ENCODE results near the gene GALNT2.

Gene GALNT2

GRCh38 chr1:230291731-230292620, 224.9 kb downstream of the GALNT2 start:
- H3K36me3 ChIP-seq: no peaks in the 10 kb centered on the region
- TF ChIP-seq CTCF (IDR thresholded peaks at IDR 0.05): no peak
- peaks cover 40% of the 10 kb centered on the region for H3K27me3 ChIP-seq
- H3K4me3 ChIP-seq (ENCODE audit: low read depth in 1 of 2, low read length in 1 of 2): no peak overlapping the region
- no peaks in the 10 kb centered on the region for H3K9me3 ChIP-seq
- H3K4me1 ChIP-seq (ENCODE audit: control insufficient read depth in 1 of 2, insufficient read depth in 1 of 2, low read depth in 1 of 2, low read length in 1 of 2): no peaks in the 10 kb centered on the region
- no peak overlapping the region for H3K27ac ChIP-seq

GRCh38 chr1:230292689-230293389, 225.8 kb downstream of the GALNT2 start:
- no peaks in the 10 kb centered on the region for H3K4me1 ChIP-seq (ENCODE audit: control insufficient read depth in 1 of 2, insufficient read depth in 1 of 2, low read depth in 1 of 2, low read length in 1 of 2)
- TF ChIP-seq CTCF (IDR thresholded peaks at IDR 0.05): no peak
- no peaks in the 10 kb centered on the region for H3K9me3 ChIP-seq
- H3K4me3 ChIP-seq (ENCODE audit: low read depth in 1 of 2, low read length in 1 of 2): no peak overlapping the region
- H3K36me3 ChIP-seq: no peaks in the 10 kb centered on the region
- H3K27ac ChIP-seq: no peak overlapping the region
- peaks cover 40% of the 10 kb centered on the region for H3K27me3 ChIP-seq

GRCh38 chr1:230293390-230293700, 226.3 kb downstream of the GALNT2 start:
- peaks cover 40% of the 10 kb centered on the region for H3K27me3 ChIP-seq
- no peaks in the 10 kb centered on the region for H3K36me3 ChIP-seq
- no peak for TF ChIP-seq CTCF (IDR thresholded peaks at IDR 0.05)
- no peak overlapping the region for H3K4me3 ChIP-seq (ENCODE audit: low read depth in 1 of 2, low read length in 1 of 2)
- no peaks in the 10 kb centered on the region for H3K9me3 ChIP-seq
- no peaks in the 10 kb centered on the region for H3K4me1 ChIP-seq (ENCODE audit: control insufficient read depth in 1 of 2, insufficient read depth in 1 of 2, low read depth in 1 of 2, low read length in 1 of 2)
- H3K27ac ChIP-seq: no peak overlapping the region

GRCh38 chr1:230295367-230295766, 228.3 kb downstream of the GALNT2 start:
- H3K4me3 ChIP-seq (ENCODE audit: low read depth in 1 of 2, low read length in 1 of 2): no peak overlapping the region
- no peaks in the 10 kb centered on the region for H3K36me3 ChIP-seq
- peaks cover 35% of the 10 kb centered on the region for H3K27me3 ChIP-seq
- H3K9me3 ChIP-seq: no peaks in the 10 kb centered on the region
- TF ChIP-seq CTCF (IDR thresholded peaks at IDR 0.05): no peak
- H3K4me1 ChIP-seq (ENCODE audit: control insufficient read depth in 1 of 2, insufficient read depth in 1 of 2, low read depth in 1 of 2, low read length in 1 of 2): no peaks in the 10 kb centered on the region
- no peak overlapping the region for H3K27ac ChIP-seq

GRCh38 chr1:230299191-230300006, 232.4 kb downstream of the GALNT2 start:
- Histone ChIP-seq H3K9me3 (no peaks in the 10 kb centered on the region), H3K4me3 (ENCODE audit: low read depth in 1 of 2, low read length in 1 of 2) (no peak overlapping the region)
- TF ChIP-seq CTCF (IDR thresholded peaks at IDR 0.05): no peak

More at GRCh38 chr1:230299191-230300006, 232.4 kb downstream of the GALNT2 start:
- H3K27me3 ChIP-seq: peaks cover 18% of the 10 kb centered on the region
- H3K27ac ChIP-seq: no peak overlapping the region
- H3K4me1 ChIP-seq (ENCODE audit: control insufficient read depth in 1 of 2, insufficient read depth in 1 of 2, low read depth in 1 of 2, low read length in 1 of 2): no peaks in the 10 kb centered on the region
- H3K36me3 ChIP-seq: no peaks in the 10 kb centered on the region
